Peyer's patch (tissue), 4 donors: Measurements from ENCODE around the gene FTCD. TPM values are rescaled to one million over a fixed set of nuclear protein-coding genes. Genes with fewer than 3 reads are reported as not detected.

ENCODE experiments used
- DNase-seq, 3 donors: peaks; one replicate each; pipeline ENCODE4 v3.0.0-alpha.2; 2017 to 2019
- H3K27ac ChIP-seq, 4 donors: fragments of 200-600 bp; sonication (generic); one replicate each; pipeline ENCODE4 v1.5.1; 2016 to 2019
- H3K27me3 ChIP-seq, 2 donors: fragments of 200-600 bp; sonication (generic); one replicate each; pipeline ENCODE4 v1.5.1; 2019
- H3K36me3 ChIP-seq, 3 donors: fragments of 200-600 bp; sonication (generic); one replicate each; pipeline ENCODE4 v1.5.1; 2016 to 2019
- H3K4me1 ChIP-seq, 4 donors: fragments of 200-600 bp; sonication (generic); one replicate each; pipeline ENCODE4 v1.5.1; 2016 to 2019
- H3K4me3 ChIP-seq, 4 donors: fragments of 200-600 bp; sonication (generic); 1 replicate in 3 of 4; 2 replicates in 1 of 4; pipeline ENCODE4 v1.5.1; 2016 to 2019; ENCODE audit warnings: mild to moderate bottlenecking in 1 of 4
- H3K9me3 ChIP-seq, 4 donors: fragments of 200-600 bp; sonication (generic); one replicate each; pipeline ENCODE4 v1.5.1; 2016 to 2019; ENCODE audit warnings: mild to moderate bottlenecking in 1 of 4
- CTCF ChIP-seq, 6 experiments: fragments of 450-650 bp in 4 of 6; fragments of 200-600 bp in 2 of 6; sonication (generic) in 1 of 6; IDR thresholded peaks; one replicate each; pipeline ENCODE4 v1.5.1; 2017 to 2019; ENCODE audit warnings: antibody characterized with exemption in 6 of 6, mild to moderate bottlenecking in 3 of 6, moderate library complexity in 1 of 6
- POLR2A ChIP-seq, 2 donors: fragments of 450-650 bp; IDR thresholded peaks; one replicate each; pipeline ENCODE4 v1.5.1; 2017; ENCODE audit warnings: antibody characterized with exemption in 2 of 2, mild to moderate bottlenecking in 2 of 2, moderate library complexity in 2 of 2
- total RNA-seq, 4 donors: library from RNA; depleted of rRNA; stranded (reverse); fragments of >200 nt; gene quantifications; one replicate each; pipeline ENCODE4 v1.1.0, GENCODE V29; 2016

FTCD gene
- total RNA-seq, 4 donors from 2014 or later: 0.67 to 1.0 TPM; not detected in 2

GRCh38 chr21:46116189-46116775 is 39.1 kb downstream of the FTCD start:
- TF ChIP-seq POLR2A (IDR thresholded peaks at IDR 0.05): no peak
- DNase-seq: peak in 2 of 3 donors; percentile 14 to 29
- H3K36me3 ChIP-seq: peaks cover 0 to 88% (median 0%) of the 10 kb centered on the region in 3 donors
- no peaks in the 10 kb centered on the region for H3K27me3 ChIP-seq
- H3K4me3 ChIP-seq: no peak overlapping the region
- H3K27ac ChIP-seq: no peak overlapping the region
- no peaks in the 10 kb centered on the region for H3K4me1 ChIP-seq
- H3K9me3 ChIP-seq: peaks cover 0 to 5% (median 2%) of the 10 kb centered on the region in 4 donors

GRCh38 chr21:46115441-46116188 is 39.8 kb downstream of the FTCD start:
- H3K9me3 ChIP-seq: peaks cover 0 to 5% (median 2%) of the 10 kb centered on the region in 4 donors
- H3K4me3 ChIP-seq: no peak overlapping the region
- H3K27me3 ChIP-seq: no peaks in the 10 kb centered on the region
- DNase-seq: peak in 1 of 3 donors; percentile 29
- no peak for TF ChIP-seq CTCF (IDR thresholded peaks at IDR 0.05)
- TF ChIP-seq POLR2A (IDR thresholded peaks at IDR 0.05): no peak
- no peaks in the 10 kb centered on the region for H3K4me1 ChIP-seq
- H3K36me3 ChIP-seq: peaks cover 0 to 82% (median 0%) of the 10 kb centered on the region in 3 donors
- no peak overlapping the region for H3K27ac ChIP-seq

- peaks cover 0 to 5% (median 2%) of the 10 kb centered on the region in 4 donors for H3K9me3 ChIP-seq
- H3K4me1 ChIP-seq: no peaks in the 10 kb centered on the region
- H3K27ac ChIP-seq: no peak overlapping the region
- H3K27me3 ChIP-seq: no peaks in the 10 kb centered on the region
- DNase-seq: peak in 2 of 3 donors; percentile 23 to 36
- no peak overlapping the region for H3K4me3 ChIP-seq
- TF ChIP-seq CTCF (IDR thresholded peaks at IDR 0.05) (no peak), POLR2A (IDR thresholded peaks at IDR 0.05) (no peak)
- H3K36me3 ChIP-seq: peaks cover 0 to 76% (median 0%) of the 10 kb centered on the region in 3 donors
These were observed 40.4 kb downstream of the FTCD start for GRCh38 chr21:46114963-46115362.

GRCh38 chr21:46113497-46114176 is 41.7 kb downstream of the FTCD start:
- peaks cover 0 to 8% (median 0%) of the 10 kb centered on the region in 4 donors for H3K4me1 ChIP-seq
- peaks cover 0 to 5% (median 2%) of the 10 kb centered on the region in 4 donors for H3K9me3 ChIP-seq
- H3K4me3 ChIP-seq: no peak overlapping the region
- no peaks in the 10 kb centered on the region for H3K27me3 ChIP-seq
- DNase-seq: peak in 1 of 3 donors; percentile 22
- TF ChIP-seq CTCF (IDR thresholded peaks at IDR 0.05) (no peak), POLR2A (IDR thresholded peaks at IDR 0.05) (no peak)
- no peak overlapping the region for H3K27ac ChIP-seq
- peaks cover 0 to 62% (median 0%) of the 10 kb centered on the region in 3 donors for H3K36me3 ChIP-seq

- Histone ChIP-seq H3K27me3 (no peaks in the 10 kb centered on the region), H3K4me1 (peaks cover 0 to 8% (median 0%) of the 10 kb centered on the region in 4 donors), H3K4me3 (no peak overlapping the region), H3K27ac (no peak overlapping the region), H3K36me3 (peaks cover 0 to 54% (median 0%) of the 10 kb centered on the region in 3 donors), H3K9me3 (peaks cover 0 to 5% (median 2%) of the 10 kb centered on the region in 4 donors)
- TF ChIP-seq POLR2A (IDR thresholded peaks at IDR 0.05) (no peak), CTCF (IDR thresholded peaks at IDR 0.05) (no peak)
- peak; percentile 8 to 45 (median 36) for DNase-seq
These were observed 42.6 kb downstream of the FTCD start for GRCh38 chr21:46112725-46113215.
